ENCODE results near the gene ARHGAP24.

DNA sequence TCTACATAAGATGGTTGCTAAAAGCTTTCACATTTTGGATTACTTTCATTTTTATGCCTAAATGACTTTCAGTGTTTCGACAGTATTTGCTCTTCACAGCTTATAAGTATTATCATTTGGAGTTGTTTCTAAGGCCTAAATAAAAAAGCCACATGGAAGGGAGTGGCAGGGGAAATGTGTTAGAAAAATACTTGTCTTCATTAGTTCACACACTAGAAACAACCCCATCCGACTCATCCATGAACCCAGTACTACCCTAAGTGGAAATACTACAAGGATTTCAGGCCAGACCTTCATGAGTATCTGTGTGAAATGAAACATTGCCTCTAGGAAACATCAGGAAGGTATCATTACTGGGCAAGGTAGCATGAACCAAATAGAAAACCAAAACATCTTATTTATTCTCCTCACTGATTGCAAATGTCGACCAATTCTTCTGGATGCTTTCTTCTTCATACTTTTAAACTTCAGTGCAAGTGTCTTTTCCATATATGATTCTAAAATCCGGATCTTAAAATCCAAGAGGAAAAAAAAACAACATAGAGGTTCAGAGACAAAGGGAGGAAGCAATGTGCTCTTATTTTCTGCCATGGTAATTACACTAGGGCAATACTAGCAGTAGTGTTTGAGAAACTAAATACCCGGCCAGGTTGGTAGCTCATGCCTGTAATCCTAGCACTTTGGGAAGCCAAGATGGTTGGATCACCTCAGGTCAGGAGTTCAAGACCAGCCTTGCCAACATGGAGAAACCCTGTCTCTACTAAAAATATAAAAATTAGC is 349.4 kb downstream of the ARHGAP24 start:
- TF ChIP-seq, protein P1, sequence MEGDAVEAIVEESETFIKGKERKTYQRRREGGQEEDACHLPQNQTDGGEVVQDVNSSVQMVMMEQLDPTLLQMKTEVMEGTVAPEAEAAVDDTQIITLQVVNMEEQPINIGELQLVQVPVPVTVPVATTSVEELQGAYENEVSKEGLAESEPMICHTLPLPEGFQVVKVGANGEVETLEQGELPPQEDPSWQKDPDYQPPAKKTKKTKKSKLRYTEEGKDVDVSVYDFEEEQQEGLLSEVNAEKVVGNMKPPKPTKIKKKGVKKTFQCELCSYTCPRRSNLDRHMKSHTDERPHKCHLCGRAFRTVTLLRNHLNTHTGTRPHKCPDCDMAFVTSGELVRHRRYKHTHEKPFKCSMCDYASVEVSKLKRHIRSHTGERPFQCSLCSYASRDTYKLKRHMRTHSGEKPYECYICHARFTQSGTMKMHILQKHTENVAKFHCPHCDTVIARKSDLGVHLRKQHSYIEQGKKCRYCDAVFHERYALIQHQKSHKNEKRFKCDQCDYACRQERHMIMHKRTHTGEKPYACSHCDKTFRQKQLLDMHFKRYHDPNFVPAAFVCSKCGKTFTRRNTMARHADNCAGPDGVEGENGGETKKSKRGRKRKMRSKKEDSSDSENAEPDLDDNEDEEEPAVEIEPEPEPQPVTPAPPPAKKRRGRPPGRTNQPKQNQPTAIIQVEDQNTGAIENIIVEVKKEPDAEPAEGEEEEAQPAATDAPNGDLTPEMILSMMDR (IDR thresholded peaks at IDR 0.05; ENCODE audit: poor library complexity) = no peak
- TF ChIP-seq EZH2 (IDR thresholded peaks at IDR 0.05; ENCODE audit: borderline replicate concordance) = no peak
